Hindlimb muscle (tissue), 1 donor: ENCODE results near the gene RAB5A. TPM values are rescaled to one million over a fixed set of nuclear protein-coding genes. Genes with fewer than 3 reads are reported as not detected.
A peak's percentile ranks its signal among the peaks of the same experiment; 100 is the strongest.
"Not testable (repeated sequence)": the region's sequence is repeated elsewhere in the genome, so short reads cannot be mapped to it uniquely, and the experiment has no call there.

Experiments
- DNase-seq: peaks from one replicate; pipeline ENCODE4 v3.0.0-alpha.2; 2013
- polyA plus RNA-seq: library from polyadenylated mRNA; unstranded; fragments of 120-200 nt; gene quantifications from one replicate; pipeline ENCODE4 v1.2.1, GENCODE V29; 2013; ENCODE audit not compliant: insufficient read length

RAB5A gene
- polyA plus RNA-seq, 1 donor, result 36.6 TPM

DNA sequence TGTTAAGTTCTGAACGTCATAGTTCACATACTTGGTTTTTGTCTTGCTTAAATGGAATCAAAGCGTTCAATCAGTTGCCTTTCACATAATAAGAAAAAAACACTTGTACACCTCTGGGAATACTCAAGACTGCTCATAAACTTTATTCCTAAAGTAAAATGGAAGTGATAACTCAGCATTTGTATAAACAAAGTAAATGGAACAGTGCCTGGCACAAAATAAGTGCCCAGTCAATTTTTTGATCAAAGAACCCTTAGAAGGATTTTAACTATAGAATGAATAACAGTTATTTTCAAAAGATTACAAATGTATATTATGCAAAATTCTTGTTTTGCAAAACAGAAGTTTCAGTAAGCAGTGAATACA, 1.3 kb downstream of the RAB5A start:
- no peak for DNase-seq

DNA sequence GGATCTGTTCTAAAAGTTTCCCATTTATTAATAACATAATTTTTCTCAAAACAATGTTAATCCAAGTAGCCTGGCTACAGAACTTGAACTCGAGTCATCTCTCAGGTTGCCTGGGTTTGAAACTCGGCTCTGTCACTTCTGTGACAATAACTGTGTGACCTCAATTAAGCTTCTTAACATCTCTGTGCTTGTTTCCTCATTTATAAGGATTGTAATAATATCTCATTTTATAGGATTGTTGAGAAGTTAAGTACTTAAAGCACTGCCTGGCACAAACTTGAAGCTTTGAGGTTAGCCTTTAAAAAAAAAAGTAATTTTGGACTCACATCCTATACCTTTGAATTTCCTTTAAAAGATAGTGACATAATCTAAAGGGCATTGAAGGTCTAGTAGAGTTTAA, 3.4 kb downstream of the RAB5A start:
- no peak for DNase-seq

- DNase-seq, result no peak
Observed at GRCh38 chr3:19954676-19955075, 7.8 kb downstream of the RAB5A start.

- DNase-seq, result not testable (repeated sequence)
Observed at GRCh38 chr3:19957354-19957753, 10.5 kb downstream of the RAB5A start.

- no peak for DNase-seq
Observed at GRCh38 chr3:19959505-19959904, 12.6 kb downstream of the RAB5A start.

DNA sequence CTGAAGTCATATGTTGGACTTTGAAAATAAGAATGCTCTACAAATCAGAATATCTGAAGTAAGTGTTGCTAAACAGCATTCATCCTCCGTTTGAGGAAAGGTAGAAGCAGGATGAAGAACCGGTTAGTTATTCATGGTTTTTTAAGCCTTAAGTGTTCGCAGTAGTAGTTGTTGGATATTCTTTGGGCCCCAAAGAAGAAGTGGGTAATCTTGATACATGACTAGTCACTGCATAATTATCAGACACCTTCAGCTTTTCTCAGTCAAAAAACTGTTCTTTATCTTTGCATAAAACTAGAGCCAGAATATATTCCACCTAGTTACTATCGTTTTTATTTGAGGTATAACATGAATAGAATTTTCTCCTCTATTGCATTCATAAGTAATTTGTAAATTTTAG, 13.8 kb downstream of the RAB5A start:
- DNase-seq, result no peak

GRCh38 chr3:19961960-19962359, 15.1 kb downstream of the RAB5A start:
- DNase-seq, result no peak

GRCh38 chr3:19967208-19967607, 20.3 kb downstream of the RAB5A start:
- DNase-seq, result no peak

- DNase-seq, result no peak
Observed at GRCh38 chr3:19967812-19968211, 20.9 kb downstream of the RAB5A start.

GRCh38 chr3:19970327-19970726, 23.4 kb downstream of the RAB5A start:
- DNase-seq, result no peak

DNA sequence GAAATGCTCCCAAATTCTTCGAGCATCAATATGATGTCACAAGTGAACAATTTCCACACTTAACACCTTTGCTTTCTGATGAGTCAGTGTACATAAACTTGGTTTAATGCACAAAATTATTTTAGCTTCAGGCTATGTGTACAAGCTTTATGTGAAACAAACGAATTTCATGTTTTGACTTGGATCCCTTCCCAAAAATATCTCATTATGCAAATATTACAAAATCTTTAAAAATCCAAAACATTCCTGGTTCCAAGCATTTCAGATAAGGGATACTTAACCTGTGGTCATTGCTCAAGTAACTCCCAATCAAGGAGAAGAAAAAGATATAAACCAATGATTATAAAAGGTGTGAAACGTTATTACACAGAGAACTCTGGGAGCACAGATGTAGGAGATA, 25.2 kb downstream of the RAB5A start:
- DNase-seq, result no peak

- DNase-seq, result not testable (repeated sequence)
Observed at GRCh38 chr3:19988904-19989303, 42.0 kb downstream of the RAB5A start.

- DNase-seq, result peak; percentile 45
Observed at GRCh38 chr3:19994796-19995195, 47.9 kb downstream of the RAB5A start.

DNA sequence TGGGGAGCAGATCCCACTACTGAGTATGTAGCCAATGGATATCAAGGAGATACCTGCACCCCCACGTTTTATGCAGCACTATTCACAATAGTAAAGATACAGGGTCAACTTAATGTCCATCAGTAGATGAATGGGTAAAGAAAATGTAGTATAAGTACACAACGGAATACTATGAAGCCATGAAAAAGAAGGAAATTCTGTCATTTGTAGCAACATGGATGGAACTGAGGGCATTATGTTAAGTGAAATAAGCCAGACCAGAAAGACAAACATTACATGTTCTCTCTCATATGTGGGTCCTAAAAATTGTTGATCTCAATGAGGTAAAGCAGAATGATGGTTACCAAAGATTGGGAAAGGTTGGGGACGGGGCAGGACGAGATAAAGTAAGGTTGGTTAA, 50.6 kb downstream of the RAB5A start:
- DNase-seq, result no peak

GRCh38 chr3:20001932-20002331, 55.0 kb downstream of the RAB5A start:
- DNase-seq, result no peak

DNA sequence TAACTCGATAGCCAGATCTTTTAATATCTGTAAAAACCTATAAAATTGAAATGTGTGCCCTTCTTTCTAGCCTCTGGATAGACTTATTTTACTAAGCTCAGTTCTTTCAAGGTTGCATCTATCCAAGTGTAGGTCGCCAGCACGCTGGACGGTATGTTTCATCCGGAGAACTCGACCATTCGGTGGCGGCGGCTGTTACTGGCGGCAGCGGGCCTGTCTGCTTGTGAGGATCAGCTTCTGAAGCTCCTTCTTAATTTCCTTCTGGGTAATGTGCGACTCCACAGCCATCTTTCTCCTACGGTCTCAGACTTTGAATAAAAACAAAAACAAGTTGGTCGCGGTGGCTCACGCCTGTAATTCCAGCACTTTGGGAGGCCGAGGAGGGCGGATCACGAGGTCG, 61.1 kb downstream of the RAB5A start:
- no peak for DNase-seq

- DNase-seq, result no peak
Observed at GRCh38 chr3:20008646-20009045, 61.7 kb downstream of the RAB5A start.

DNA sequence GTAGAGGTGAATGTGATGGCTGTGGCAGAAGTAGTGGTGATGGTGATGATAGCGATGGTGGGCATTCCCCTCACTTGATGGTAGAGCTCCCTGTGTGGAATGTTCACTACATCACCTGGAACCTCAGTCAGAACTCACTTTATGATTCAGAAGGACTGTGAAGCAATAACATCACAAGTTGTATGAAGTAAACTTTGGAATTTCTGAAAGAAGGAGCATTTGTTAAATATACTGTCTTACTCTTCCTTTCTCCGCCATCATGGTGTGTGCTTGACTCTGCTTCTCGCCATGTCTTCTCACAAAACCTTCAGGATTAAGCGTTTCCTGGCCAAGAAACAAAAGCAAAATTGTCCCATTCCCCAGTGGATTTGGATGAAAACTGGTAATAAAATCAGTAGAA, 65.3 kb downstream of the RAB5A start, which contains the start of gene PP2D1:
PP2D1 (minus strand) TSS at position 101 of the 400 bp plus-strand sequence. CDS start 192 bp downstream, outside the sequence.
- no peak for DNase-seq

GRCh38 chr3:20013396-20013795, 66.5 kb downstream of the RAB5A start:
- no peak for DNase-seq

- no peak for DNase-seq
Observed at GRCh38 chr3:20015525-20015924, 68.6 kb downstream of the RAB5A start.

DNA sequence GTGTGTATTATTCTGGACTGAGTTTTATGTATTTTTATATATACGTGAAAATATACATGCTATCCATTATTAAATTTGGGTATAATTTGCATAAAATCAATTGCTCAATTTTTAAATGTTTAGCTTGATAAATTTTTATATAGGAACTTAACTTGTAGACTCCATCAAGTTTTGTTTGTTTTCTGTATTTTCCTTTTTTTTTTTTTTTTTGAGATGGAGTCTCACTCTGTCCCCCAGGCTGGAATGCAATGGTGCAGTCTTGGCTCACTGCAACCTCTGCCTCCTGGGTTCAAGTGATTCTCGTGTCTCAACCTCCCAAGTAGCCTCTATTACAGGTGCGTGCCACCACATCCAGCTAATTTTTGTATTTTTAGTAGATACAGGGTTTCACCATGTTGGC, 69.2 kb downstream of the RAB5A start:
- DNase-seq, result not testable (repeated sequence)

DNA sequence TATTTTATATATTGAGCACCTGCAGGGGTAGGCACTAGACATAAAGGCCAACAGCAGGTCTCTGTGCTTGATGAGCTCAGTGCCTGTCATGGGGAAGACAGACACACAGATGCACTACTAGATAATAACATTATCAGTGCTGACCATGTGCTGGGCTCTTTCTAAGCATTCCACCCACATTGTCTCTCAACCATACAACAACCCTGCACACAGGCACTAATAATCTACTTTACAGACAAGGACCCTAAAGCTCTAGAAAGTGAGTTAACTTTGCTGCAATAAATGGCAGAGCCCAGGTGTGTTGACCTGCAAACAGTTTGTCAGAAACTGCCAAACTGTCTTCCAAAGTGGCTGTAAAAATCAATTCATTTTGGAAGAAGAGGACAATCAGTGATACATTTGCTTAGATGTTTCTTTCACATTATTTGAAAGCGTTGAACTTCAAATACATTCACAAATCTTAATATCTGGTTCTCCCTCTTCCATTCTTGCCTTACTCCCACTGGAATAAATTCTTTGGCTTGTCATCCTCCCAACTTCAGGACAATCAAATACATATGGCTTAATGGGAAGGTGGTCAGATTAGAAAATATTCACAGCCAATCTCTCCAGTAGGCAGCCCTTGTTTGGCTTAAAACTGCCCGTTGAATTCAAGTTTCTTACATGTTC, 76.2 kb downstream of the RAB5A start:
- no peak for DNase-seq

DNA sequence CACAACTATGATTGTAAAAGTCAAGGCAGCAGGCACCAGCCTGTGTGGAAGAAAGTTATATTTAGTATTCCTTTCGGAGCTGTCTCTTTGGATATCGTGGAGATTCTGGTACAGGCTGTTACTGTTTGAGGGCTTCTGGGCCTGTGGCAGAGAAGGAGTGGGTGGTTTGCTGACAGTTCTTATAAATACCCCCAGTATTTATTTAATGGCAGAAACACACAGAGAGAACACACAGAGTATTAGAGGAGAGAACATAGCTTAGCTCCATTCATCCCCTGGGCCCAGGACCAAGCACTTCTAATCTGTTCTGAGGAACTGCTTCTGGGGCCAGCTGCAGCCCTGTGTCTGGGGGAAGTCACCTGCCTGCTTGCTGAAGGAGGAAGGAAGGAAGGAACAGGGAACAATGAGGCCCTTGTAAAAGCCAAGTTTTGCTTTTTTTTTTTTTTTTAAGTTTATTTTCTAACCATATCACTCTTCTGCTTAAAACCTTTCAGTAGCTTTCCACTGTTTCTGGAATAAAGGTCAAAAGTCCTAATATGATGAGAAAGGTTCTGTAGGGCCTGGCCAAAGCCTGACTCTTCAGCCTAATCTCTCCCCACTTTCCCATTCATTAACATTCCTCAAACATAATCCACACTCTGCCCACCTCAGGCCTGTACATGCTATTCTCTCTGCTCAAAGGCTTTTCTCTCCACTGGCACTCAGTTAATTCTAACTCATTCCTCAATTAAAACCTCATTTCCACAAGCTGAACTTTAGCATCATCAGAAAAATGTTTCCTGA, 76.9 kb downstream of the RAB5A start:
- no peak for DNase-seq

- no peak for DNase-seq
Observed at GRCh38 chr3:20027136-20027535, 80.2 kb downstream of the RAB5A start.
